Activated T-cell treated with anti-CD3 and anti-CD28 coated beads, Interleukin-2, amount 50 U/mL, for 72 hours (primary cell): ENCODE results near the gene NPPA. TPM values are rescaled to one million over a fixed set of nuclear protein-coding genes. Genes with fewer than 3 reads are reported as not detected.

Source experiments
- ATAC-seq, 2 donors: fragments of 150-1000 bp; cut with Tn5 transposase; replicated peaks in 1 of 2; 2 replicates each; pipeline ENCODE4 v1.10.0; 2021; ENCODE audit warnings: moderate library complexity in 2 of 2, mild to moderate bottlenecking in 1 of 2
- DNase-seq, 2 donors: peaks; one replicate each; pipeline ENCODE4 v3.0.0; 2021 to 2022; ENCODE audit warnings: mixed read lengths in 1 of 2
- H3K27ac Mint-ChIP-seq: one replicate; pipeline ENCODE4 v1.8.0; 2022; ENCODE audit warnings: mild to moderate bottlenecking, moderate library complexity, mixed read lengths
- H3K27me3 Mint-ChIP-seq: one replicate; pipeline ENCODE4 v1.8.0; 2022; ENCODE audit warnings: low read depth, mixed read lengths
- H3K36me3 Mint-ChIP-seq, 2 donors: one replicate each; pipeline ENCODE4 v1.8.0; 2022; ENCODE audit warnings: mixed read lengths in 2 of 2, mild to moderate bottlenecking in 1 of 2; ENCODE audit not compliant: insufficient read depth in 2 of 2
- H3K4me1 Mint-ChIP-seq: one replicate; pipeline ENCODE4 v1.8.0; 2022; ENCODE audit warnings: low read depth, mixed read lengths
- H3K4me3 Mint-ChIP-seq, 2 donors: one replicate each; pipeline ENCODE4 v1.8.0; 2022; ENCODE audit warnings: mild to moderate bottlenecking in 2 of 2, mixed read lengths in 2 of 2, moderate library complexity in 2 of 2
- H3K9me3 Mint-ChIP-seq, 2 donors: one replicate each; pipeline ENCODE4 v1.8.0; 2022; ENCODE audit warnings: mixed read lengths in 2 of 2
- total RNA-seq, 2 donors: library from RNA; stranded (reverse); gene quantifications; one replicate each; pipeline ENCODE4 v1.2.3, GENCODE V29; 2022

NPPA gene
- total RNA-seq, 2 donors from 2014 or later = not detected

GRCh38 chr1:11880181-11880575, 32.6 kb upstream of the NPPA start:
- H3K27me3 Mint-ChIP-seq = peaks cover 16% of the 10 kb centered on the region
- no peaks in the 10 kb centered on the region for H3K9me3 Mint-ChIP-seq
- DNase-seq (no peak), ATAC-seq (no peak)
- no peaks in the 10 kb centered on the region for H3K4me1 Mint-ChIP-seq
- H3K27ac Mint-ChIP-seq = no peak overlapping the region
- no peak overlapping the region for H3K4me3 Mint-ChIP-seq
- H3K36me3 Mint-ChIP-seq = no peaks in the 10 kb centered on the region

DNA sequence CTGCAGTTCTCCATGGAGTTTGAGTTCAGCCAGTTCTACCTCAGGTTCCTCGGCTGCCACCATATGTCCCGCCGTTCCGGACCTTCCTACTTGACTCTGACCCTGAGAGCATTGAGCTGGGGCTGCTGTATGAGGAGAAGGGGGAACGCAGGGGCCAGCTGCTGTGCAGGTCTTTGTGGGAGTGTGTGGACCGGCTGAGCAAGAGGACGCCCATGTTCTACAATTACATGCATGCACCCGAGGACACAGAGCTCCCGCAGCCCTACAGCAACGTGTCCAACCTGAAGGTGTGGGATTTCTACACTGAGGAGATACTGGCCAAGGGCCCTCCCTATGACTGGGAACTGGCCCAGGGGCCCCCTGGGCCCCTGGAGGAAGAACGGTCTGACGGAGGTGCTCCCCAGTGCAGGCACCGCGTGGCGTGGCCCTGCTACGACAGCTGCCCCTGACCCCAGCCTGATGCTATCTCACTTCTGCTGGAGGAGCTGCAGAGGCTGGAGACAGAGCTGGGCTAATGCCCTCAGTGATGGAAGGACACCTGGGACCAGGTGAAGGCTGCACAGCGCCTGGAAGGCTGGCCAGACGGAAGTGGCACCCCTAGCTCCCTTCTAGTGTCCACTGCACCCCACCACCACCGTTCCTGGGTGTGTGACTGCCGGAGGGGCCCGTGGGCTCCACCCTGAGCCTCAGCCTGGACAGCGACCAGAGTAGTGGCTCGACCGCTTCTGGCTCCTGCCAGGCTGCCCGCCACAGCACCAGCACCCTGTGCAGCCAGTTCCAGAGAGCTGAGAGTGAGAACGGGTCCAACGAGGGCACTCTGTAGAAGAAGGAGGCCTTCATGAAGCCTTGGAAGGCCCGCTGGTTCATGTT, 32.0 kb upstream of the NPPA start:
- Mint-ChIP-seq H3K27me3 (peaks cover 16% of the 10 kb centered on the region), H3K9me3 (no peaks in the 10 kb centered on the region)
- ATAC-seq = no peak

DNA sequence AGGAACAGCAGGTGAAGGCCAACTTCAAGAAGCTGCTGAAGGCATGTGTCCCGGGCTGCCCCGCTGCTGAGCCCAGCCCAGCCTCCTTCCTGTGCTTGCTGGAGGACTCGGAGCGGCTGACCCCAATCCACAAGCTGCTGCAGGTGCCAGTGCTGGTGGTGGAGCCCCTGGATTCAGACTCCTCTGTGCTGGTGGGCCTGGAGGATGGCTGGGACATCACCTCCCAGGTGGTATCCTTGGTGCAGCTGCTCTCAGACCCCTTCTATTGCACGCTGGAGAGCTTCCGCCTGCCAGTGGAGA, 31.3 kb upstream of the NPPA start:
- no peaks in the 10 kb centered on the region for H3K4me1 Mint-ChIP-seq
- H3K27ac Mint-ChIP-seq = no peak overlapping the region
- DNase-seq (no peak), ATAC-seq (no peak)
- H3K27me3 Mint-ChIP-seq = peaks cover 16% of the 10 kb centered on the region
- no peaks in the 10 kb centered on the region for H3K36me3 Mint-ChIP-seq
- H3K4me3 Mint-ChIP-seq = no peak overlapping the region
- no peaks in the 10 kb centered on the region for H3K9me3 Mint-ChIP-seq

More for the DNA sequence above, 32.0 kb upstream of the NPPA start:
- Mint-ChIP-seq H3K4me3 (no peak overlapping the region), H3K36me3 (no peaks in the 10 kb centered on the region), H3K27ac (no peak overlapping the region), H3K4me1 (no peaks in the 10 kb centered on the region)
- DNase-seq = no peak

DNA sequence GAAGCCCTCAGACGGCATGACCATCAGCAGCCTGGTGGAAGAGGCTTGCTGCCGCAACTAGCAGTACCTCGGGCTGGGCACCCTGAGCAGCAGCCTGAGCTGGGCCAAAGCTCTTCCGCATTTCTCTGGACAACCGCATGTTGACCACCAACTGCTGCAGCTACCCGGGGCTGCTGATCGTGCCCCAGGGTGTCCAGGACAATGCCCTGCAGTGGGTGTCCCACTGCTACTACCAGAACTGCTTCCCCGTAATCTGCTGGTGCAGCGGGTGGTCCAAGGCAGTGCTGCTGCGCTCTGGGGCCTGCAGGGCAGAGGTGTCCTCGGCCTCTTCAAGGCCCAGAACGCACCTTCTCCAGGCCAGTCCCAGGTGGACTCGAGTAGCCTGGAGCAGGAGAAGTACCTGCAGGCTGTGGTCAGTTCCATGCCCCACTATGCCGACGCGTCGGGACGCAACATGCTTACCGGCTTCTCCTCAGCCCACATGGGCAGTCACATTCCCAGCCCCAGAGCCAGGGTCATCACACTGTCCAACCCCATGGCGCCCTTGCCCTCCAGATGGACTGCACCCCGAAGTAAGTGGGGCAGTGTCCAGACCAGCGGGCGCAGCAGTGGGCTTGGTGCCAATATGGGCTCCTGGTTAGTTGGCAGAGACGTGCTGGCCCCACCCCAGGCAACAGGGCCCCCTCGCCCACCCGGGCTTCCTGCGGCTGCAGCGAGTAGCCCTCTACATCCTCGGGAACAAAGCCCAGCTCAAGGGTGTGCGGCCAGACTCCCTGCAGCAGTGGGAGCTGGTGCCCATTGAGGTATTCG, 30.7 kb upstream of the NPPA start:
- H3K4me3 Mint-ChIP-seq = no peak overlapping the region
- H3K27me3 Mint-ChIP-seq = peaks cover 16% of the 10 kb centered on the region
- H3K9me3 Mint-ChIP-seq = no peaks in the 10 kb centered on the region
- no peaks in the 10 kb centered on the region for H3K4me1 Mint-ChIP-seq
- no peak for DNase-seq
- no peaks in the 10 kb centered on the region for H3K36me3 Mint-ChIP-seq
- H3K27ac Mint-ChIP-seq = no peak overlapping the region
- no peak for ATAC-seq

DNA sequence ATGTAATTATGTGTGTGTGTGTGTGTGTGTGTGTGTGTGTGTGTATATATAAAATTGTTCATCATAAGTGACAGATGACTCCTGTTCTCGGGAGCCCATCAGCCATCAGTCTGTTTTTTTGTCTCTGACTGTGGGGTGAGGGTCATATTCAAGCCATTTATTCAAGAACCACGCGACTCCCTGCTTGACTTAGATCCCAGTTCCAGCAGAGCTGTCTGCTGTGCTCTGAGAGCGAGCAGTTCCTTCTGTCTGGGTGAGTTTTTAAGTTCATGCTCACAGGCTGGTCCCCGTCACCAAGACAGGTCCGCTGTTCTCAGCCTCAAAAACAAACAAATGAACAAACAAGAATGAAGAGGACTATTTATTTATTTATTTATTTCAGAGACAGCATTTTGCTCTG, 29.5 kb upstream of the NPPA start:
- Mint-ChIP-seq H3K4me1 (no peaks in the 10 kb centered on the region), H3K27ac (no peak overlapping the region), H3K4me3 (no peak overlapping the region), H3K9me3 (no peaks in the 10 kb centered on the region), H3K27me3 (peaks cover 15% of the 10 kb centered on the region), H3K36me3 (no peaks in the 10 kb centered on the region)
- no peak for ATAC-seq
- no peak for DNase-seq

- no peaks in the 10 kb centered on the region for H3K36me3 Mint-ChIP-seq
- H3K4me3 Mint-ChIP-seq = no peak overlapping the region
- no peaks in the 10 kb centered on the region for H3K4me1 Mint-ChIP-seq
- ATAC-seq (no peak), DNase-seq (no peak)
- no peaks in the 10 kb centered on the region for H3K9me3 Mint-ChIP-seq
- H3K27me3 Mint-ChIP-seq = peaks cover 17% of the 10 kb centered on the region
- no peak overlapping the region for H3K27ac Mint-ChIP-seq
These were observed 27.5 kb upstream of the NPPA start for GRCh38 chr1:11875094-11875493.

DNA sequence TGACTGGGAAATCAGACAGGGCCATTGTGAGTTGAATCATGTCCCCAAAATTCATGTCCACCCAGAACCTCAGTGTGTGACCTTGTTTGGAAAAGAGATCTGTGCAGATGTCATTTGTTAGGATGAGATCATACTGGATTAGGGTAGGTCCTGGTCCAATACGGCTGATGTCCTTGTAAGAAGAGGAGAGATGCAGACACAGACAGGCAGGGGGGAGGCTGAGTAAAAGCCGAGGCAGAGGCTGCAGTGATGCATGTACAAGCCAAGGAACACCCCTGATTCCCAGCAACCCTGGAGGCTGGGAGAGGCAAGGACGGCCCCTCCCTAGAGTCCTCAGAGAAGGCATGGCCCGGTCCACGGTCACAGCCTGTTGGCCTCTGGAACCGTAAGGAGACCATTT, 27.0 kb upstream of the NPPA start:
- Mint-ChIP-seq H3K4me1 (no peaks in the 10 kb centered on the region), H3K27ac (no peak overlapping the region), H3K27me3 (peaks cover 17% of the 10 kb centered on the region), H3K9me3 (no peaks in the 10 kb centered on the region), H3K4me3 (no peak overlapping the region), H3K36me3 (no peaks in the 10 kb centered on the region)
- no peak for ATAC-seq
- DNase-seq = no peak

DNA sequence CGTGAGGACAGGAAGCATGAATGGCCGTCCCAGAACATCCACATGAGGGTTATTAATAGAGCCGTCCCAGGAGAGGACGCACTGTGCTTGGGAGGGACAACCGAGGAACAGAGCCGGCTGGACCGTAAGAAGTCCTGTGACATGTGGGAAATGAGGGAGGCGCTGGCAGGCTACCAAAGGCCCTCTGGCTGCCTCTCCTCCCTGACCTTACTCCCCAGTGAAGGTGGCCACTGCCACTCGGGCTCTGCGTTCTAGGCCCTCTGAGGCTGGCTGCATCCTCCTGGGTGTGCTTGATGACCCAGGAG, 26.6 kb upstream of the NPPA start:
- Mint-ChIP-seq H3K36me3 (no peaks in the 10 kb centered on the region), H3K4me3 (no peak overlapping the region)
- DNase-seq = no peak

DNA sequence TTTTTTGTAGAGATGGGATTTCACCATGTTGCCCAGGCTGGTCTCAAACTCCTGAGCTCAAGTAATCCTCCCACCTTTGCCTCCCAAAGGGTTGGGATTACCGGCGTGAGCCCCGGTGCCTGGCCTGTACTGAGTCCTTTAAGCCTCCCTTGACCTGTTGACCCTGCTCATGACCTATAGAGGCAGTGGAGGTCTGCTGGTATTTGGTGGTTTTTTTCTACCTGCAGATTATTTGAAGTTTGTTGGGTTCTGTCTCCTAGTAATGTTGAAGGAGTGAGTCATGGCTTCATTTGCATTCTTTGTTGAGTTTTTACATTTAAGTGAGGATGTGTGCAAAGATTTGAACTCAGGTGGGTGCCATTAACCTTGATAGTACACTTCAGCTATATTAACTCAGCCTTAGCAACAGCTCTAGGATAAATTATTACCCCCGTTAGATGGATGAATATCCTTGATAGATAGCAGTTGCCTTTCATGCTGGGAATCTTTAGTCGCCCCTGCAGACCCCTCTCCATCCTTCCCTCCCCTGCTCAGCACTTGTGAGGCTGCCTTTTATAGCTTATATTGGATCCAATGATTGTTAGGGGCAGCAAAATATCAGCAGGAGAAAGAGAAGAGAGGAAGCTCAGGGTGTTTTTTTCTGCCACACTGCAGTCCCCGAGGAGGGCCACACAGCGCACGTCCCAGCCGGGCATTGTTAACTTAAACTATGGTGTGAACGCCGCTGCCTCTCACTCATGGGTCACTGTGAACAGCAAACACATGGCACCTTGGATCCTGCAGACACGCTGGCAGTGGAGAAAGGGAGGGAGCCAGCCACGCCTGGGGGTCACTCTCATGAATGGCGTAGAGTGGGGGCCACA, 26.0 kb upstream of the NPPA start:
- Mint-ChIP-seq H3K27me3 (peaks cover 17% of the 10 kb centered on the region), H3K36me3 (no peaks in the 10 kb centered on the region), H3K27ac (no peak overlapping the region), H3K4me1 (no peaks in the 10 kb centered on the region), H3K4me3 (no peak overlapping the region), H3K9me3 (no peaks in the 10 kb centered on the region)
- DNase-seq (no peak), ATAC-seq (no peak)

More for the DNA sequence above, 26.6 kb upstream of the NPPA start:
- ATAC-seq = no peak
- Mint-ChIP-seq H3K9me3 (no peaks in the 10 kb centered on the region), H3K27me3 (peaks cover 17% of the 10 kb centered on the region), H3K27ac (no peak overlapping the region), H3K4me1 (no peaks in the 10 kb centered on the region)

DNA sequence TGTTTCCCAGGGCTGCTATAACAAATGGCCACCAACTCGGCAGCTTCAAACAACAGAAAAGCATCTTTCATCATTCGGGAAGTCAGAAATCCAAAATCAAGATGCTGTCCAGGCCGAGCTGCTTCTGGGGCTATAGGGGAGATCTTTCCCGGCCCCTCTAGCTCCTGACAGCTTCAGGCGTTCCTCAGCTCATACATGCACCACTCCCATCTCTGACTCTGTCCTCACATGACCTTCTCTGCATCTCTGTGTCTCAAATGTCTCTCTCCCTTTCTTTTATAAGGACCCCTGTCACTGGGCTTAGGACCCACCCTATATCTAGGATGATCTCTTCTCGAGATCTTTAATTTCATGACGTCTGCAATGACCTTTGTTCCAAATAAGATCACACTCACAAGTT, 25.0 kb upstream of the NPPA start:
- Mint-ChIP-seq H3K27ac (no peak overlapping the region), H3K36me3 (no peaks in the 10 kb centered on the region), H3K9me3 (no peaks in the 10 kb centered on the region), H3K4me3 (no peak overlapping the region), H3K4me1 (no peaks in the 10 kb centered on the region), H3K27me3 (peaks cover 17% of the 10 kb centered on the region)
- ATAC-seq (no peak), DNase-seq (no peak)

GRCh38 chr1:11869650-11870207, 22.1 kb upstream of the NPPA start:
- Mint-ChIP-seq H3K36me3 (no peaks in the 10 kb centered on the region), H3K27me3 (peaks cover 27% of the 10 kb centered on the region), H3K4me3 (no peak overlapping the region), H3K4me1 (no peaks in the 10 kb centered on the region), H3K9me3 (no peaks in the 10 kb centered on the region), H3K27ac (no peak overlapping the region)
- ATAC-seq (no peak), DNase-seq (no peak)

GRCh38 chr1:11869104-11869503, 21.5 kb upstream of the NPPA start:
- H3K27me3 Mint-ChIP-seq = peaks cover 30% of the 10 kb centered on the region

More at GRCh38 chr1:11869104-11869503, 21.5 kb upstream of the NPPA start:
- Mint-ChIP-seq H3K36me3 (no peaks in the 10 kb centered on the region), H3K4me1 (no peaks in the 10 kb centered on the region), H3K9me3 (no peaks in the 10 kb centered on the region), H3K4me3 (no peak overlapping the region), H3K27ac (no peak overlapping the region)
- no peak for ATAC-seq
- no peak for DNase-seq
